HT1080 (cell line): ENCODE data around the gene TEAD3. TPM values are rescaled to one million over a fixed set of nuclear protein-coding genes. Genes with fewer than 3 reads are reported as not detected.
"Not testable (repeated sequence)": the region's sequence is repeated elsewhere in the genome, so short reads cannot be mapped to it uniquely, and the experiment has no call there.

Experiments
- DNase-seq: peaks from one replicate; pipeline ENCODE4 v3.0.0-alpha.2; 2015; ENCODE audit warnings: low read depth
- total RNA-seq: library from RNA; depleted of rRNA; stranded (reverse); fragments of >200 nt; shearing (Covaris generic); gene quantifications from 2 replicates; pipeline ENCODE4 v1.2.3, GENCODE V29; 2014

The TEAD3 gene
- total RNA-seq, 1 experiment from 2014 or later, result 3.8 TPM

DNA sequence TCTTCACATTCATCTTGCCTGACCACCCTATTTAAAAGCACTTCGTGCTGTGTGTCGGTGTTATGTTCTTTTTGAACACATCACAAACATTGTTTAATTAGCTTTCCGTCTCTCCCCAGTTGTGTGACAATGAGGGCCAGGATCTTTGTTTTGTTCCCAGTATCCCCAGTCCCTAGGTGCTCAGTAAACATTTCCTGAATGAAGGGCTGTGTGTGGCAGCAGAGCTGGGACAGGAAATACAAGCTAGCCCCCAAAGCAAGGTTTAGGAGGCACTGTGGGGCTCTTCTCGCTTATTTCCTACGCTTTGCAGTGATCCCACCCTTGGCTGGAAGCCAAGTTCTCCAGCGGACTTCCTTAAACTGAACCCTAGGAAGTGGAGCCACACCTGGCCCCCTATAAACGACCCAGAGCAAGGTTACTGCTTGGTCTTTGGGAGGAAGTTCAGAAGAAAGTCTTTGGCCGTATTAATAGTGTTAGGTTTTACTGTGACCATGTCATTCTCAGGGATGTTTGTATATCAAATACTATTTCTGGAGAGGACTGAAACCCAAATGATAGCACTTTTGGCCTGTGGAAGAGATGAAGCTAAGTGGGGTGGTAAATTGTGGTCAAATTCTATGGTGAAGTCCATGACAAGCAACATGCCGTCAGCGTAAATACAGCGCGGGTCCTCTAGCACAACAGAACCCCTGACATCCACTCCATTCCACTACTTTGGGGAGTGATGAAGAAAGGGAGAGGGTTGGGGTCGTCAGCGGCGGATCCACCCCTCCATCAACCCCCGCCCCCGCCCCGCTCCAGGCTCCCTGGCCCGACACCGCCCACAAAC, 45.3 kb downstream of the TEAD3 start:
- no peak for DNase-seq

DNA sequence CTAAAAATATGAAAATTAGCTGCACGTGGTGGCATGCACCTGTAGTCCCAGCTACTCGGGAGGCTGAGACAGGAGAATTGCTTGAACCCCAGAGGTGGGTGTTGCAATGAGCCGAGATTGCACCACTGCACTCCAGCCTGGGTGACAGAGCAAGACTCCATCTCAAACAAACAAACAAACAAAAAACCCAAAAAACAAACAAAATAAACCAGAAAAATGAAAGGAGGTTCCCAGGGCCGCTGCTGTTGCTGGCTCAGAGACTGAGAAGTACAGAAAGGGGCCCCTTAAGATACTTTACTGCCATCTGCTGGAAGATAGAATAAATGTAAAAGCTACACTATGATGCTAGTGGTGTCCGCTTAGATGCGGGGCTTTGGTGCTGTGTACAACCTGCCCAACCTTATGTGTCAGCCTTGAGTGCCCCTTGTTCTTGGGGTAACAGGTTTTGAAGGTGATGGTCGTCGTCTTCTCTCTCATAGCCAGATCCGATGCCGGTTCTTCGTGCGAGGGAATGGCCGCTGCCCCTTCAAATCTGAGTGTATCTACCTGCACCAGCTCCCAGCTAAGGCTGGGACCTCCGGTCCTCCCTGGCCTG, 47.5 kb downstream of the TEAD3 start:
- DNase-seq, result peak; percentile 60

DNA sequence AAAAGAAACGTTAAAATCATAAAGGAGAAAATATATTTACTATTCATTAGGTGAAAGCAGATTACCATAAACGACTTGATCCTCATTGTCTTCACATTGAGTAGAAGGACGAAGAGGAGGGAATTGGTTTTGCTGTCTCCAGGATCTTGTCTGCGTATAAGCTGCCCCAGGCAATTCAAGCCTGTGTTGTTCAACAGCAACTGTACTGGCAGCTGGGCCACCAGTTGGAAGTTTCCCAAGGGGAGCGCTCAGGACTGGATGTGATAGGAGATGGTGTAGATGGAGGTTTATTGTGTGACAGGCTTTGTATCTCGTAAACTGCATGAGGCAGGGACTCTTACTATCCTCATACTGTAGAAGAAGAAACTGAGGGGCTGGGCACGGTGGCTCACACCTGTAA, 48.7 kb downstream of the TEAD3 start:
- no peak for DNase-seq

DNA sequence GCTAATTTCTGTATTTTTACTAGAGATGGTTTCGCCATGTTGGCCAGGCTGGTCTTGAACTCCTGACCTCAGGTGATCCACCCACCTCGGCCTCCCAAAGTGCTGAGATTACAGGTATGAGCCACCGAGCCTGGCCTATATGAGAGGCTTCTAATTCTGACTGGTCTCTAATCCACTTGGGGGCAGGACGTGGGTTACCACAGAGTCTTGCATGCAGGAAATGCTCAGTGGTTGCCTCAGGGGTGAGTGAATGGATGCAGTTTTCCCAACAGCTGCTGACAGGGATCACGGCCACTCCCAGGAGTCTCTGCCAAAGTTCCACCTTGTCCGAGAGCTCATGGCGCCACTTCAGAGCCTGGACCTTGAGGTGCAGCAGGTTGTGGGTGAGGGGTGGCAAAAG, 51.2 kb downstream of the TEAD3 start:
- peak; percentile 65 for DNase-seq

DNA sequence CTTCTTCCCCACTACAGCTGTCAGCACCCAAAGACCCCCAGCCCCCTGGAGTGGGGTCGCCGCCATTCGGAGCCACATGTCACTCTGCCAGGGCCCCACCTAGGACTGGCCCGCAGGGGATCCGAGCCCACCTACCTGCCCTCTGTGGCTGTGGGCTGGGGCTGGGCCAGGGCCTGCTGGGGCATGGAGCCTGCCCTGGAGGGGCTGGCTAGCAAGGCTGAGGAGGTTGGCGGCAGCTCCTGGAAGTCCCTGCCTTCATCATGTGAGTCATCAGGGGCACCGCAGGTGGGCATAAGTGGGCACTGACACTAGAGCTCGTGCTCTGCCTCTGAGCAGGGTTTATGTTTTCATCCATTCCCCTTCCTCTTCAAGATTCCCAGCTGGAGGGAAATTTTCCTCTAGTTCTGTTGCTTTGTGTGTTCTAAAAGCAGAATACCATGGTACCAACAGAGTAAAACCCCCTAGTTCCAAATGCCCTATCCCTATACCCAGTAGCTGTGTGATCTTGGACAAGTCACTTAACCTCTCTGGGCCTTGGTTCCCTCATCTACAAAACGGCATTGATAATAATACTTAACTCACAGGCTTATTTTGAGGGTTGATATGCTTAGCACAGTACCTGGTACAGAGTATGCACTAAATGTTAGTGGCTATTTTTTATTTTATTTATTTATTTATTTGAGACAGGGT, 53.4 kb downstream of the TEAD3 start:
- DNase-seq, result no peak

DNA sequence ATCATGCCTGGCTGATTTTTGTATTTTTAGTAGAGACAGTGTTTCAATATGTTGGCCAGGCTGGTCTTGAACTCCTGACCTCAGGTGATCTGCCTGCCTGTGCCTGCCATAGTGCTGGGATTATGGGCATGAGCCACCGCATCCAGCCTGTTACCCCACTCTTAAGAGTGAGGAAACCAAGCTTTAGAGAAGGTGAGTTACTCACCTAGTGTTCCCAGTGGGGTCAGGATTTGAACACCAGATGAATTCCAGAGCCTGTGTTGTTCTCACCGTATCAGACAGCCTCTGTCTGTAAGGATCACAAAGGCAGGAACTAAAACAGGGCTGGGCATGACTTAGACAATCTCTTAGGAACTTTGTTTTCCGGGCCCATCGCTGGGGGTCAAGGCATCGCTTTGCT, 54.2 kb downstream of the TEAD3 start:
- DNase-seq, result no peak

DNA sequence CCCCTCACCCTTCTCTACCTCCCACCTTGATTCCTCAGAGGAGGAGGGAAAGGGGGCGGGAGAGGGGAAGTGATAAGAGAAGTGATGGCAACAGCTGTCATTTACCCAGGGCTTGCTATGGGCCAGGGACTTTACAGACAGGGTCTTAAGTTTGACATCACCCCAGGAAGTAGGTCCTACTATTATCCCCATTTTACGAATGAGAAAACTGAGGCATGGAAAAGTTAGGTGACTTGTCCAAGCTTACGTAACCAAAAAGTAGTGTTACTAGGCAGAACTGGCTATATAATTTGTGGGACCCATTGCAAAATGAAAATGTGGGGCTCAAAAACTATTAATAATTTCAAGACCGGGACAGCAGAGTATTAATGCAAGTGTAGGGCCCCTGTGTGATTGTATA, 55.2 kb downstream of the TEAD3 start:
- DNase-seq, result no peak

DNA sequence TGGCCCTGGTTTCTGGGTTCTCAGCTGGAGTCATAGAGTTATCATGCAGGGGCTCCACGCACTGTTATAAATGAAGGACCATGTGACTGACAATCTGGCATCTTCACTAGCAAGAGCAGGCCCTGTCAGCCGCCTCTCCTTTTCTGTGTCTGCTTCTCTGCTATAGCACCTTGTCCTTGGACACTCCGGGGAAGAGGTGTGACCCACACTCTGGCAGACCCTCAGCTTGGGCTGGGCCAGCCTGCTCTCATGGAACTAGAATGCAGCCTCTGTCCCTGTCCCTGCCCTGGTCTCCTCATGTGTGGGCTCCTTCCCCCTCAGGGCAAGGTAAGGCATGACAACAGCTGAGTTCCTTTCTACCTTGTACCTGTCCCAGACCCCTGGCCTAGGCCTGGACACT, 55.7 kb downstream of the TEAD3 start:
- DNase-seq, result no peak

DNA sequence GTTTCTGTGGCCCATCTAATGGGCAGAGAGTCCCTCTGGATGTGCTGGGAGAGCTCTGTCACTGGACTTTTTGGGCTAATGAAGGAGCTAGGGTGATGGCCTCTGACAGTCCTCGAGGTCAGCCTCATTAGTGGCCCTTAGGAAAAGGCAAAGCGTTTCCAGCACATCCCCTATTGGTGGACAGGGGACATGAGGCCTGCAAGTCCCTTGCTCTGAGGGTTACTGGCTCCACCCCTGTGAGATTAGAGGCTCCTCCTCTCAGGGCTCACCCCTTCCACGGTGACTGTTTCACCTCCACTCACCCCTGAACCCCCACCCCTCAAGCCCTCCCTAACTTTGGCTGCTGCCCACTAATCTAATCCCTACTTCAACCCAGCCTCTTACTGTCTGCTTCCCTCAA, 57.6 kb downstream of the TEAD3 start:
- no peak for DNase-seq

DNA sequence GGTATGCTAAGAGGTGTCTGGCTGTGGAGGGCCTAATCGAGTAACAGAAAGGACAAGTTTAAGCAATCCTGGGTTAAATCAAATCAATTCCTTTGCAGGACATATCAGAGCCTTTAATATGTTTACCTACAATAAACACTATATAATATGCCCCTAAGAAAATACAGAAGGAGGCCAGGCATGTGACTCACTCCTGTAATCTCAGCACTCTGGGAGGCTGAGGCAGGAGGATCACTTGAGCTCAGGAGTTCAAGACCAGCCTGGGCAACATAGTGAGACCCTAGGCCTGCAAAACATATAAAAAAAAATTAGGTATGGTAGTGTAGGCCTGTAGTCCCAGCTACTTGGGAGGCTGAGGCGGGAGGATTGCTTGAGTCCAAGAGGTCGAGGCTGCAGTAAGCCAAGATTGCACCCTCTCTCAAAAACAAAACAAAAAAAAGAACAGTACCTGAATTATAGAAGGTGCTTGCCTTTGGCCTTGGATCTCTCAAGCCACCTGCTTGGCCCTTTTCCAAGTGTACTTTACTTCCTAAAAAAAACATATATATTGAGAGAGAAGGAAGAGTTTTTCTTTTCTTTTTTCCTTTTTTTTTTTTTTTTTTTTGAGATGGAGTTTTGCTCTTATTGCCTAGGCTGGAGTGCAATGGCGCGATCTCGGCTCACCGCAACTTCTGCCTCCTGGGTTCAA, 58.4 kb downstream of the TEAD3 start:
- DNase-seq, result not testable (repeated sequence)

DNA sequence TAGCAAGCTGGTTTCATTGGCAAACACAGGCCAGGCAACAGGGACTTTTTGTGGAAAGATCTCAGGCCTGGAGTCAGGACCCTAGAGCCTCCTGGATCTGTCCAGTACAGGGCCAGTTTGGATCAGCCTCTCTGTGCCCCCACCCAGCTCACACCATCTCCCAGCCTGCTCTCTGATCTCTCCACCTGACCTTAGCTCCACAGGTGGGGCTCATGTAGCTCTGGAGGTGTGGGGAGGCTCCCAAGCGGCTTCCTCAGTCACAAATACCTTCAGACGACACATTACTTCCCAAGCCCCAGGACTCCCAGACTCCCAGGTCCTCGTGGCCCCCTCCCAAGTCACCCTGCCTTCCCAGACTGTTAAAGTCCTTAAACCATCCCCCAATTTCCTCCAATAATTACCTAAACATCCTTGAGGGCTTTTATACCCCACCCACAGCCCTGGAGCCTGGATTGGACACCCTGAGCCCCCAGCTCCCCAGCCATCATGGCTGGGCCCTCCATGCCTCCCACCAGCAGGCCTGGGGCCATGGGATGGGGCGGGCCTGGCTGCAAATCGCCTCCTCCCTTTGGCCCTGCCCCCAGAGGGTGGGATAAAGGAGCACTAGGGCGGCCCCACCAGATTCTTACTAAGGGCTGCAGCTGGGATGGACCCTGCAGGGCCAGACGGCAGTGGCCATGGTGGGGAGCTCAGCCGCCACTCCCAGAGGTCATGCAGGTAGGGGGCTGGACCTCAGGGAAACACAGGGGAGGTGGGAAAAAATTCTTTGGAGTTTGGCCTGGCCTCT, 60.6 kb downstream of the TEAD3 start:
- no peak for DNase-seq

DNA sequence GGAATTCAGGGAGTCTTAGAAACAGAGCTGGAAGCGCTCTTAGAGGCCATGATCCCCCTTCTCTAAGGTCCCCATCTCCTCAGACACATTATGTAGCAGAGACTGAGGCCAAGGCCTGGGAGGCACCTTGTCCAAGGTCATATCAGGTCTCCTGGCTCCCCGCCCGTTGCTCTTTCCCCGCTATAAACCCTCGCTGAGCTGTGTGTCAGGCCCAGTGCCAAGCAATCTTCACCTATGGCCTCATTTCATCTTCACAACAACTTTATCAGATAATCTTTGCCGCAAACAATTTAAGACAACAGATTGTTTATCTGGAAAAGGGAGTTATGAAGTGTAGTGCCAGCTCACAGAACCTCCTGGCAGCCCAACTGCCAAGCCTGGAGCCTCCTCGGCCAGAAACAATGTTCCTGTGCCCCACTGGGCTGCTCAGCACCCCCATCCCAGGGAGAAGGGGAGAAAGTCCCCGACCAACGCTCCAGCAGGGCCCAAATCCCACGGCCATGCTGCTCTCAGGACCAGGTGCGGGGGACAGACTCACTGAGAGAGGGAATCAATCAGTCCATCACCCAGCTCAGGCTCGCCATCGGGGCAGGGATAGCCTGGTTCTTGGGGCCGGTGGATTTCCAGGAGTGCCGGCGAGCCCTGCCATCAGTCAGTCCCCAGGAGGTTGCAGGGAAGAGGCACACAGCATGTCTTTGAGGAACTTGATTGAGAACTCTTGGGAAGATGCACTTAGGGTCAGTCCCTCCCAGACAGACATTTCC, 61.6 kb downstream of the TEAD3 start:
- DNase-seq, result no peak

DNA sequence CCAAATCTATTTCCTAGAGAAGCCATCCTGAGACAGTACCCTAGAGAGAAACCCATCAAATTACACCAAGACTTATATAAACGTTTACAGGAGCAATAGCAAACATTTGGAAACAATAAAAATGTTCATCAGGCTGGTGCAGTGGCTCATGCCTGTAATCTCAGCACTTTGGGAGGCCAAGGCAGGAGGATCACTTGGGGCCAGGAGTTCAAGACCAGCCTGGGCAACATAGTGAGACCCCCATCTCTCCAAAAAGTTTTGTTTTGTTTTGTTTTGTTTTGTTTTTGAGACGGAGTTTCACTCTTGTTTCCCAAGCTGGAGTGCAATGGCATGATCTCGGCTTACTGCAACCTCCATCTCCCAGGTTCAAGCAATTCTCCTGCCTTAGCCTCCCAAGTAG, 64.2 kb downstream of the TEAD3 start:
- DNase-seq, result not testable (repeated sequence)

DNA sequence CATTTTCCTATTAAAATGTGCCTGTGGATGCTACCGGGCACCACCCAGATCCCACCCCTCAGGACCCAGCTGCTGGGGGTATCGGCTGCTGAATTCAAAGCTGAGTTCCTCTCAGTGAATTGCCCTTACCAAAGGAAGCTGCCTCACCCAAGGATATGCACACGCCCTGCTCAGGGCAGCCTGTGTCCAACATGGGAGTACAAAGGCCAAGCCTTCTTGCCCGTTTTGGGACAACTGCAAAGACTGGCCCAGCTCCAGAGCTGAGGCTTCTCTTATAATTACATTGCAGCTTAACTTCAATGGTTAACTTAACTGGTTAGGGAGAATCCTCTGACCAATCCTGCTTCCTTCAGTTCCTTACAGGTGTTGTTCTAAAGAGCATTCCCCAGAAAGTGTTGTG, 64.6 kb downstream of the TEAD3 start:
- no peak for DNase-seq

DNA sequence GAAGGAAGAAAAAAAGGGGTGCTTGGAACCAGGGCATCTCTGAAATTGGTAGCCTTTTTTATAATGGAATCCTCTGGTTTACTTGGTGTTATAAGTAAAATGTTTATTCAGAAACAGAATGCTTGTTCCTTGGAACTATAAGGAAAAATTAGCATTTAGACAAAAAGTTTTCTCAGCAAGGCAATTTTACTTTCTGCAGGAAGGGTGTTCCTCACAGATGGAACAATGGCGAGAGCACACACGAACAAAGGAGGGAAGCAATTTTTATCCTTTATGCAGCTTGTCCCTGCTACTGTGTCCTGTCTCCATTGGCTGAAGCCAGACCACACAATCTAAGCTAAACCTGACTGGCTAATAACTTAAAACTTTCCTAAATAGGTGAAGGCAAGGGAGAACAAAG, 67.4 kb downstream of the TEAD3 start:
- no peak for DNase-seq

DNA sequence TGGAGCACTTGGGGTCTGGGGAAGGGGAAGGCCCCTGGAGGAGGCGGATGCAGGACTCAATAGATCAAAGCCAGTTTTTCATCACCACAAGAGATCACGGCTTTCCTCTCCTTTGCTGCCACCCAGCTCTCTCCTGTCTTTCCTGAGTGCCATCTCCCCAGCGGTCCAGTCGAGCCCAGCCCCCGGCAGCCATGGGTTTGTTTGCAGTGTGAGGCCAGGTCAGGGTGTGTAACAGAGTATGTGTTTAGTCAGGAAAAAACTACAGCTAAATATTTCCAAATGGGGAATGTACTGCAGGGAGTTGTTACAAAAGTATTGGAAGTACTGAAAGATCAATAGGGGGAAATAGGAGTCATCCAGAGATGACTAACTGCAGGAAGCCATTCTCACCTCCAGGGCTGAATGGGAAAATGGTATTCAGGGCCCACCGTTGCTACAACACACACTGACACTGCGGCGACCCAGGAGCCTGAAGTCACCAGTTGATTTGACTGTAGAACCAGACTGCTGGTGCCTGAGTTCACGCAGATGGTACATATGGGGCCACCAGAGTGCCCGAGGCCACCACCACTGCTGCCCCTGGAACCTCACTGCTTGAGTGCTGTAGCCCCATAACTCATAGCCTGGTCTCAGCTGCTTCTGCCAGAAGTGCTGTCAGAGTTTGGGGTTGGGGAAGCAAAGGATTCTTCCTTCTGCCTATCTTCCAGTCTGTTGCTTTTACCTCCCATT, 68.3 kb downstream of the TEAD3 start:
- no peak for DNase-seq

DNA sequence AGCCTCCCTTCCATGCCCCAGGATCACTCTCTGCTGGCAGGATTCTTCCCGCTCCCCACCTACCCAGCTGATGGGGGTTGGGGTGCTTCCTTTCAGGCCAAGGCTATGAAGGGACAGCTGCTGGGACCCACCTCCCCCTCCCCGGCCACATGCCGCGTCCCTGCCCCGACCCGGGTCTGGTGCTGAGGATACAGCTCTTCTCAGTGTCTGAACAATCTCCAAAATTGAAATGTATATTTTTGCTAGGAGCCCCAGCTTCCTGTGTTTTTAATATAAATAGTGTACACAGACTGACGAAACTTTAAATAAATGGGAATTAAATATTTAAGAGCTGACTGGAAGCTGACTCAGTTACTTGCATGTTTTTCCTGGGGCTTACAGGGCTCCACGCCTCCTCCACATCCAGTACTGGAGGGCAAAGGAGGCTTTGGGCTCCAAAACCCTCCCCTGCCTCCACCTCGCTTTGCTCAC, 69.0 kb downstream of the TEAD3 start:
- peak; percentile 74 for DNase-seq

DNA sequence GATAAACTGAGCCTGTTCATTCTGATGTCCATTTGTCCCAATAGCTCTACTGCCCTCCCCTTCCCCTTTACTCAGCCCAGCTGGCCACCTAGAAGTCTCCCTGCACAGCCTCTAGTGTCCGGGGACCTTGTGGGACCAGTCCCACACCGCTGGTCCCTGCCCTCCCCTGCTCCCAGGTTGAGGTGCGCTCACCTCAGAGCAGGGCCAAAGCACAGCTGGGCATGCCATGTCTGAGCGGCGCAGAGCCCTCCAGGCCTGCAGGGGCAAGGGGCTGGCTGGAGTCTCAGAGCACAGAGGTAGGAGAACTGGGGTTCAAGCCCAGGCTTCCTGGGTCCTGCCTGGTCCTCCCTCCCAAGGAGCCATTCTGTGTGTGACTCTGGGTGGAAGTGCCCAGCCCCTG, 69.4 kb downstream of the TEAD3 start:
- DNase-seq, result no peak

DNA sequence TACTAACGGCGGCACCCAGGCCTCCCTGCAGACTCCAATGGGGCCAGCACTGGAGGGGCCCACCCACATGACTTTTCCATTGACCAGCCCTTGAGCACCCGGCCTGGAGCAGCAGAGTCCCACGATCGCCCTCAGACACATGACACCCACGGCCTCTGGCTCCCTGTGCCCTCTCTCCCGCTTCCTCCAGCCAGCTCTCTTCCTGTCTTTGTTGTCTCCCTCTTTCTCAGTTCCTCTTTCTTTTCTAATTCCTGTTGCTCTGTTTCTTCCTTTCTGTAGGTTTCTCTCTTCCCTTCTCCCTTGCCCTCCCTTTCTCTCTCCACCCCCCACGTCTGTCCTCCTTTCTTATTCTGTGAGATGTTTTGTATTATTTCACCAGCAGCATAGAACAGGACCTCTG, 70.8 kb downstream of the TEAD3 start:
- DNase-seq, result no peak

DNA sequence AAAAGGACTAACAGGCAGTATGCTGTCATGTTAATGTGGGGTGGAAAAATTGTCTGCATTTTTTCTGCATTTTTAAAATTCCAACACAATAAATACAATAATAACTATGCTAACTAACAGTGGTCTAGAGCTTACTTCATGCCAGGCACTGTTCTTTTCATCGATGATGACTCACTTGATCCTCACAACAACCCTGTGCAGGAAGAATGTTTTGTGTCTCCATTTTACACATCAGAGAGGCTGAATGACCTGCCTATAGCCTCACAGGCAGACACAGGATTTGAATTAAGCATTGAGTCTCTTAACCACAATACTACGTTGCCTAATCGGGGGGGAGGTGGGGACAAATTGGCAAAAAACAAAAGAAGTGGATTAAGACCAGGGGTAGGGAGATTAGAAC, 71.6 kb downstream of the TEAD3 start:
- peak; percentile 78 for DNase-seq
